Mononuclear cell (primary cell): ENCODE data around the gene SLC28A1. TPM values are rescaled to one million over a fixed set of nuclear protein-coding genes. Genes with fewer than 3 reads are reported as not detected.
"Not testable (repeated sequence)": the region's sequence is repeated elsewhere in the genome, so short reads cannot be mapped to it uniquely, and the experiment has no call there.

Source experiments
- H3K27me3 ChIP-seq: 2 replicates; pipeline ENCODE4 v1.6.0; 2011; ENCODE audit warnings: low read length, control low read depth; ENCODE audit not compliant: insufficient read depth
- H3K4me1 ChIP-seq: 2 replicates; pipeline ENCODE4 v1.5.1; 2011; ENCODE audit warnings: mild to moderate bottlenecking, low read length, control low read depth; ENCODE audit not compliant: insufficient read depth
- H3K4me3 ChIP-seq: 2 replicates; pipeline ENCODE4 v1.5.1; 2011; ENCODE audit warnings: mild to moderate bottlenecking, low read length, moderate library complexity
- H3K9me3 ChIP-seq: 2 replicates; pipeline ENCODE4 v1.5.1; 2011; ENCODE audit warnings: low read depth, mild to moderate bottlenecking, control low read depth, low read length
- total RNA-seq: library from RNA; depleted of rRNA; stranded (reverse); fragments of >200 nt; gene quantifications from one replicate; pipeline ENCODE4 v1.2.3, GENCODE V29; 2012

The SLC28A1 gene
- not detected for total RNA-seq

GRCh38 chr15:84883916-84884781, at the start of gene SLC28A1:
Gene SLC28A1, plus strand, starts transcription at chr15:84884662. Its CDS starts 3,099 bp downstream, at chr15:84887761.
- no peaks in the 10 kb centered on the region for H3K9me3 ChIP-seq
- H3K27me3 ChIP-seq, result no peaks in the 10 kb centered on the region
- H3K4me3 ChIP-seq, result no peak within 1 kb of the TSS
- H3K4me1 ChIP-seq, result no peaks in the 10 kb centered on the region

- Histone ChIP-seq H3K4me1 (no peaks in the 10 kb centered on the region), H3K4me3 (no peak overlapping the region), H3K27me3 (no peaks in the 10 kb centered on the region), H3K9me3 (no peaks in the 10 kb centered on the region)
These were observed 49.5 kb upstream of the SLC28A1 start for GRCh38 chr15:84834969-84835368.

- H3K4me1 ChIP-seq, result no peaks in the 10 kb centered on the region
- no peak overlapping the region for H3K4me3 ChIP-seq
- no peaks in the 10 kb centered on the region for H3K27me3 ChIP-seq
- no peaks in the 10 kb centered on the region for H3K9me3 ChIP-seq
These were observed 48.7 kb upstream of the SLC28A1 start for GRCh38 chr15:84835661-84836337.

DNA sequence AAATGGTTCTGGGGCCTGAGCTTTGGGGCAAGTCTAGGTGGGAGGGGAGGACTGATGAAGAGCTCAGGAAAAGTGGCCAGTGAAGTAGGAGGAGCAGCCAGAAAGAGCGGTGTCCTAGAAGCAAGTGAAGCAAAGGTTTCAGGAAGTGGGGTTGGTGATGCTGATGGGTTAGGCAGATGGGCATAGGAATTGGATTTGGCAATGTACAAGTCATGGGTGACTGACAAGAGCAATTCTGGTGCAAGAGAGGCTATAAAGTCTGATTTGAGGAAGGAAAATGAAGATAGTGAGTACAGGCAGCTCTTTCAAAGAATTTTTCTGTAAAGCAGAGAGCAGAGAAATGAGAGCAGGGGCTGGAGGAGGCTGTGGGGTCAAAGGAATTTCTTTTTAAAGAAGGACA, 47.6 kb upstream of the SLC28A1 start:
- no peaks in the 10 kb centered on the region for H3K4me1 ChIP-seq
- H3K27me3 ChIP-seq, result no peaks in the 10 kb centered on the region
- no peaks in the 10 kb centered on the region for H3K9me3 ChIP-seq
- no peak overlapping the region for H3K4me3 ChIP-seq

- H3K27me3 ChIP-seq, result no peaks in the 10 kb centered on the region
- H3K4me1 ChIP-seq, result no peaks in the 10 kb centered on the region
- no peak overlapping the region for H3K4me3 ChIP-seq
- H3K9me3 ChIP-seq, result no peaks in the 10 kb centered on the region
These were observed 44.7 kb upstream of the SLC28A1 start for GRCh38 chr15:84839714-84840113.

- no peak overlapping the region for H3K4me3 ChIP-seq
- no peaks in the 10 kb centered on the region for H3K4me1 ChIP-seq
- H3K9me3 ChIP-seq, result no peaks in the 10 kb centered on the region
- no peaks in the 10 kb centered on the region for H3K27me3 ChIP-seq
These were observed 44.2 kb upstream of the SLC28A1 start for GRCh38 chr15:84840255-84840654.

DNA sequence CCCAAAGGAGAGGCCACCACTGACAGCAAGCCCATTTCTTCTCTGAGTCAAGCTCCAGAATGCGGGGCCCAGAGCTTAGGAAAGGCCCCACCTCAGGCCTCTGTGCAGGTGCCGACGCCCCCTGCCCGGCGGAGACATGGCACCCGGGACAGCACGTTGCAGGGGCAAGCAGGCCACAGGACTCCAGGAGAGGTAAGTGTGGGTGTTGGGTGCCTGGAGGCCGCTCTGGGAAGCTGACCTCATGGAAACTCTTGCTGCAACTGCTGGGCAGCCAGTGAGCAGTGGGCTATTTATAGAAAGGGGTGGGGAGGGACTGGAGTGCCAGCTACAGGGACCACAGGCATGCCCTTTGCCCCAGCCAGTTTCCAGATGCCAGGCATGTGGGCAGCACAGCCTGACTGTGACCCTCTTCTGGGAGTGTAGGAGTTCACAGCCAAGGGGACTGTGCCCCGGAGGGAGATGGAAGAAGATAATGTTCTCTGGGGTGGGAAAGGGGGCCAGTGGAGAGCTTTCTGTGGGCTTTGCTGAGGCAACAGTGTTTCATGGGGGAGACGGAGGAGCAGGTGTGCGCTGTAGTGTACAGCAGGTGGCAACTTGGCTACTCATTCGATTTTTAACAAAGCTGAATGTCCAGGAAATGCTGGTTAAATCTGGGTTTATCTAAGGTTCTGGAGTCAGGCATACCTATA, 43.6 kb upstream of the SLC28A1 start:
- no peaks in the 10 kb centered on the region for H3K9me3 ChIP-seq

DNA sequence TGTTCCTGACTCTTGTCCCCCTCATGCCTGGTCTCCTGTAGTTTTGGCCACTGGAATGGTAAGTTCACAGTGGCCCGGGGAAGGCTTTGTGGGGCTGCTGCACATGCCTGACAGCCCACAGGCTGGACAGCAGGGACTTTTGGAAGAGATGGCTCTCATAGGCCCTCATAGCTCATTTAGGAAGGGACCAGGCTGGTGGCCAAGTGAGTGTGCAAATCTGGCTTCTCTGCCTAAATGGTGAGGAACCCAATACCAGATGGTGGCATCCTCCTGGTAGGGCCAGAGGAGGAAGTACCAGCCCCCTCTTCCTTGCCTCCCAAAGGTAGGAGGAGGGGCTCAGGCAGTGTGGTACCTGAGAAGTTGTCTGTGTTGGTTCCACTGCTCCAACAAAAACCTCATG, 41.7 kb upstream of the SLC28A1 start:
- Histone ChIP-seq H3K27me3 (no peaks in the 10 kb centered on the region), H3K9me3 (peaks cover 8% of the 10 kb centered on the region), H3K4me3 (no peak overlapping the region), H3K4me1 (no peaks in the 10 kb centered on the region)

More for the DNA sequence above, 43.6 kb upstream of the SLC28A1 start:
- Histone ChIP-seq H3K4me1 (no peaks in the 10 kb centered on the region), H3K27me3 (no peaks in the 10 kb centered on the region), H3K4me3 (no peak overlapping the region)

GRCh38 chr15:84844964-84845363, 39.5 kb upstream of the SLC28A1 start:
- peaks cover 13% of the 10 kb centered on the region for H3K9me3 ChIP-seq
- no peaks in the 10 kb centered on the region for H3K27me3 ChIP-seq
- H3K4me1 ChIP-seq, result no peaks in the 10 kb centered on the region
- no peak overlapping the region for H3K4me3 ChIP-seq

- not testable (repeated sequence) for H3K27me3 ChIP-seq, H3K4me3 ChIP-seq, H3K4me1 ChIP-seq
- peaks cover 13% of the 10 kb centered on the region for H3K9me3 ChIP-seq
These were observed 38.8 kb upstream of the SLC28A1 start for GRCh38 chr15:84845631-84846030.

GRCh38 chr15:84846269-84846668, 38.2 kb upstream of the SLC28A1 start:
- Histone ChIP-seq H3K9me3 (peaks cover 13% of the 10 kb centered on the region), H3K4me1 (no peaks in the 10 kb centered on the region), H3K27me3 (no peaks in the 10 kb centered on the region), H3K4me3 (no peak overlapping the region)

DNA sequence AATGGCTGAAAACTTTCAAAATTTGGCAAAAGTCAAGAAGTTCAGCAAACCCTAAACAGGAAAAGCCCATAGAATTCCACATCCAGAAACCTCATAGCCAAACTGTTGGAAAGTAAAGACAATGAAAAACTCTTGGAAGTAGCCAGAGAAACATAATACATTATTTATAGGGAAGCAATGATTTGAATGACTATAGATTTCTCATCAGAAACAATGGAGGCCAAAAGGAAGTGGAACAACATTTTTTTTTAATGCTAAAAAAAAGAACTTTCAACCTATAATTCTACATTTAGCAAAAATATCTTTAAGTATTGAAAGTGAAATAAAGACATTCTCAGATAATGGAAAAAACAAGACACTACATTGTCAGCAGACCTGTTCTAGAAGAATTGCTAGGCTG, 37.1 kb upstream of the SLC28A1 start:
- Histone ChIP-seq H3K9me3 (peaks cover 13% of the 10 kb centered on the region), H3K27me3 (no peaks in the 10 kb centered on the region), H3K4me3 (no peak overlapping the region), H3K4me1 (no peaks in the 10 kb centered on the region)

- Histone ChIP-seq H3K27me3 (no peaks in the 10 kb centered on the region), H3K4me1 (no peaks in the 10 kb centered on the region), H3K9me3 (peaks cover 10% of the 10 kb centered on the region), H3K4me3 (no peak overlapping the region)
These were observed 32.2 kb upstream of the SLC28A1 start for GRCh38 chr15:84852212-84852611.

- no peaks in the 10 kb centered on the region for H3K9me3 ChIP-seq
These were observed 29.3 kb upstream of the SLC28A1 start for GRCh38 chr15:84855136-84855535.

GRCh38 chr15:84855765-84856164, 28.7 kb upstream of the SLC28A1 start:
- Histone ChIP-seq H3K9me3 (no peaks in the 10 kb centered on the region), H3K4me1 (no peaks in the 10 kb centered on the region), H3K27me3 (no peaks in the 10 kb centered on the region), H3K4me3 (no peak overlapping the region)

More at GRCh38 chr15:84855136-84855535, 29.3 kb upstream of the SLC28A1 start:
- Histone ChIP-seq H3K4me3 (no peak overlapping the region), H3K27me3 (no peaks in the 10 kb centered on the region), H3K4me1 (no peaks in the 10 kb centered on the region)
